MM.1S (cell line): ENCODE measurements around the gene S1PR1.

Experiments
- DNase-seq: peaks from one replicate; pipeline ENCODE4 v3.0.0-alpha.2; 2015
- H2AFZ ChIP-seq: fragments of 300-600 bp; sonication (generic); 2 replicates; pipeline ENCODE4 v1.6.0; 2016; ENCODE audit warnings: antibody characterized with exemption, low read length
- H3F3A ChIP-seq: fragments of 300-600 bp; sonication (generic); 2 replicates; pipeline ENCODE4 v1.6.1; 2016; ENCODE audit warnings: mild to moderate bottlenecking, antibody characterized with exemption, low read length, moderate library complexity, mixed read lengths; ENCODE audit not compliant: insufficient read depth
- H3K27ac ChIP-seq: fragments of 300-600 bp; sonication (generic); 2 replicates; pipeline ENCODE4 v1.5.1; 2016; ENCODE audit warnings: mild to moderate bottlenecking, low read length
- H3K27me3 ChIP-seq: fragments of 300-600 bp; sonication (generic); replicated peaks from 2 replicates; pipeline ENCODE4 v1.6.0; 2016; ENCODE audit warnings: low read length; ENCODE audit not compliant: insufficient read depth
- H3K36me3 ChIP-seq: fragments of 300-600 bp; sonication (generic); replicated peaks from 2 replicates; pipeline ENCODE4 v1.6.1; 2016; ENCODE audit warnings: mild to moderate bottlenecking, low read length, mixed read lengths; ENCODE audit not compliant: insufficient read depth
- H3K4me1 ChIP-seq: fragments of 300-600 bp; sonication (generic); 2 replicates; pipeline ENCODE4 v1.6.1; 2016; ENCODE audit warnings: low read length, mixed read lengths
- H3K4me2 ChIP-seq: fragments of 300-600 bp; sonication (generic); 2 replicates; pipeline ENCODE4 v1.6.0; 2016; ENCODE audit warnings: low read depth, low read length
- H3K4me3 ChIP-seq: fragments of 300-600 bp; sonication (generic); 2 replicates; pipeline ENCODE4 v1.5.1; 2016; ENCODE audit warnings: low read length, mixed read lengths
- H3K79me2 ChIP-seq: fragments of 300-600 bp; sonication (generic); 2 replicates; pipeline ENCODE4 v1.6.1; 2016; ENCODE audit warnings: mixed run types, low read length, mixed read lengths
- H3K9ac ChIP-seq: fragments of 300-600 bp; sonication (generic); 2 replicates; pipeline ENCODE4 v1.6.1; 2016; ENCODE audit warnings: low read length, mixed read lengths
- H3K9me2 ChIP-seq: fragments of 300-600 bp; sonication (generic); replicated peaks from 2 replicates; pipeline ENCODE4 v1.6.1; 2016; ENCODE audit warnings: mild to moderate bottlenecking, low read length, mixed read lengths; ENCODE audit not compliant: insufficient read depth
- H3K9me3 ChIP-seq: fragments of 300-600 bp; sonication (generic); replicated peaks from 2 replicates; pipeline ENCODE4 v1.6.1; 2016; ENCODE audit warnings: mild to moderate bottlenecking, low read length, mixed read lengths; ENCODE audit not compliant: insufficient read depth
- H4K20me1 ChIP-seq: fragments of 300-600 bp; sonication (generic); 2 replicates; pipeline ENCODE4 v1.6.1; 2016; ENCODE audit warnings: mild to moderate bottlenecking, low read length, moderate library complexity, mixed read lengths; ENCODE audit not compliant: insufficient read depth
- CTCF ChIP-seq: fragments of 300-600 bp; sonication (generic); IDR thresholded peaks from 2 replicates; pipeline ENCODE4 v1.5.1; 2016; ENCODE audit warnings: antibody characterized with exemption, low read length, mixed read lengths
- EZH2 ChIP-seq: fragments of 300-600 bp; sonication (generic); optimal IDR thresholded peaks from 2 replicates; pipeline ENCODE3; 2017; ENCODE audit warnings: low read depth, mild to moderate bottlenecking, antibody characterized with exemption, low read length, mixed read lengths
- EZH2phosphoT487 ChIP-seq: fragments of 300-600 bp; sonication (generic); IDR thresholded peaks from 2 replicates; pipeline ENCODE4 v1.6.1; 2018; ENCODE audit warnings: antibody characterized with exemption, low read length

Gene S1PR1

DNA sequence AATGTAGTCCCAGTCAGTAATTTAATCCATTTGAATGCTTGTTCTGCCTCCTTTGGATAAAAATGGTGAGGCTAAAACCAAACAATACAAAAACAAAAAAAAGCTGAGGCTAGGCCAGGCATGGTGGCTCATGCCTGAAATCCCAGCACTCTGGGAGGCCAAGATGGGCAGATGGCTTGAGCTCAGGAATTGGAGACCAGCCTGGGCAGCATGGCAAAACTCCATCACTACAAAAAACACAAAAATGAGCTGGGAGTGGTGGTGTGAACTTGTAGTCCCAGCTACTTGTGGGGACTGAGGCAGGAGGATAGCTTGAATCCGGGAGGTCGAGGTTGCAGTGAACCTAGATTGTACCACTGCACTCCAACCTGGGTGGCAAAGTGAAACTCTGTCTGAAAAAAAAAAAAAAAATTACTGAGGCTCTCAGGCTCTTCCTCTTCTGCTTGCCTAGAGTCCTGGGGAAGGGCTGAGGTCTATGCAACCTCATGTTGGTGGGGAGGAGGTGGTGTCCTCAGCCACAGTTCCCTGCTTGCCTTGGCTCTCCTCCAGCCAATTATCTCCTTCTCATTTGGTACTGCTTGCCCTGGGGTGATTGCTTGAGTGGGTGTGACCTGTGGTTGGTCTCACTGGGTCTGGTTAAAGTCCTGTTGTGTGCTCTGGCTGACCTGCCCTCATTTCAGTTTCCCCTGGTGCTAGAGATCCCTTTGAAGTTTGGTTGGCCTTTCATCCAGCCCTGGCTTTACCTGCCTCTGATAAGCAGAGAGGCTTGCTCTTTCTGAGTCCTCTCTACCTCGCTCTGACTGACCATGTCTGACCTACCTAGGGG is 20.9 kb downstream of the S1PR1 start:
- Histone ChIP-seq H3K4me1 (no peaks in the 10 kb centered on the region), H2AFZ (no peak overlapping the region), H3K27me3 (no peaks in the 10 kb centered on the region), H3K9me2 (no peaks in the 10 kb centered on the region), H4K20me1 (no peaks in the 10 kb centered on the region), H3K79me2 (no peaks in the 10 kb centered on the region), H3K9ac (no peak overlapping the region), H3K4me3 (no peak overlapping the region), H3K9me3 (no peaks in the 10 kb centered on the region), H3K4me2 (no peak overlapping the region), H3K27ac (no peak overlapping the region), H3K36me3 (no peaks in the 10 kb centered on the region), H3F3A (no peaks in the 10 kb centered on the region)
- no peak for TF ChIP-seq EZH2
- no peak for TF ChIP-seq EZH2phosphoT487
- TF ChIP-seq CTCF, result no peak
- DNase-seq, result peak; percentile 21

DNA sequence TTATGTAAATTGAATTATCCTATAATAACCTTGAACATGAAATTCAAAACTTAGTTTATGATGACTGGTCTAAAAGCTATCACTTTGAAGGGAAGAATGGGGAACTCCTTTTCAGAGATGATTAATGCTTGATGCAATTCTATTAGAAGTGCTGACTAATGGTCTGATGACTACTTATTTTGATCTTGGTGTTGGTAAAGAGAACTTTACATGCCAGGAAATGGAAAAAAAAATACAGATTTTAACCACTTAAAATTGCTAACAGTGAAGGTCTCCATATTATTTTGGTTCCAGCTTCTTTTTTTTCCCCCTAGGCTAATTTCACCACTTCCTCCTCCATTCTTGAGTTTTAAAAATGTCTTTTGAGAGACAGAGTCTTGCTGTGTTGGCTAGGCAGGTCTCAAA is 22.9 kb downstream of the S1PR1 start:
- Histone ChIP-seq H3K4me3 (no peak overlapping the region), H3K9me3 (no peaks in the 10 kb centered on the region), H2AFZ (no peak overlapping the region), H3K27ac (no peak overlapping the region), H3K9me2 (no peaks in the 10 kb centered on the region), H3K4me1 (no peaks in the 10 kb centered on the region), H3K79me2 (no peaks in the 10 kb centered on the region), H3K27me3 (no peaks in the 10 kb centered on the region), H4K20me1 (no peaks in the 10 kb centered on the region), H3F3A (no peaks in the 10 kb centered on the region), H3K9ac (no peak overlapping the region), H3K36me3 (no peaks in the 10 kb centered on the region), H3K4me2 (no peak overlapping the region)
- DNase-seq, result no peak
- TF ChIP-seq CTCF (no peak), EZH2 (no peak), EZH2phosphoT487 (no peak)

- Histone ChIP-seq H3K27me3 (no peaks in the 10 kb centered on the region), H3K4me3 (no peak overlapping the region), H3K9me2 (no peaks in the 10 kb centered on the region), H2AFZ (no peak overlapping the region), H3K36me3 (no peaks in the 10 kb centered on the region), H3K27ac (no peak overlapping the region), H3K9me3 (no peaks in the 10 kb centered on the region), H3K4me2 (no peak overlapping the region), H3K9ac (no peak overlapping the region), H3K4me1 (no peaks in the 10 kb centered on the region), H3K79me2 (no peaks in the 10 kb centered on the region), H4K20me1 (no peaks in the 10 kb centered on the region), H3F3A (no peaks in the 10 kb centered on the region)
- no peak for DNase-seq
- TF ChIP-seq CTCF, result no peak
- TF ChIP-seq EZH2phosphoT487, result no peak
Measured at GRCh38 chr1:101260556-101261350, 23.9 kb downstream of the S1PR1 start.
